ENCODE data around the gene GMFB. TPM values are rescaled to one million over a fixed set of nuclear protein-coding genes. Genes with fewer than 3 reads are reported as not detected.

GMFB gene
- total RNA-seq, 4 donors from 2014 or later, result 44.0 to 92.7 (median 86.7) TPM

DNA sequence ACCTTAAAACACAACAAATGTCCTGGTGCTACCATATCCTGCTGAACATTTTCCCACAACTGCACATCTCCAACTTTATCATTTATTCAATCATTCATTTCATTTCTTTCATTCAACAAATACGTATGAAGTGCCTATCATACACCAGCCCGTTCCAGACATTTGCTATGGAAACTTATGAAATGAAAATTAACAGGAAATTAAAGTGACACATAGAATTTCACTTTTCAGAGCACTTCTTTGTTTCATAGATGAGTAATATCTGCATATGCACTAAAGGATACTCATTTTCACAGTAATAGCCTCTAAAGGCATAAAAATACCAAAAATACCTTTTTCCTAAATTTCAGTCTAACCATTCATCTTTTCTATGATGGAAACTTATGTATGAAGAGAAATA, 60.3 kb downstream of the GMFB start:
- no peak for ATAC-seq (ENCODE audit: low FRiP score)
- TF ChIP-seq, protein P1, sequence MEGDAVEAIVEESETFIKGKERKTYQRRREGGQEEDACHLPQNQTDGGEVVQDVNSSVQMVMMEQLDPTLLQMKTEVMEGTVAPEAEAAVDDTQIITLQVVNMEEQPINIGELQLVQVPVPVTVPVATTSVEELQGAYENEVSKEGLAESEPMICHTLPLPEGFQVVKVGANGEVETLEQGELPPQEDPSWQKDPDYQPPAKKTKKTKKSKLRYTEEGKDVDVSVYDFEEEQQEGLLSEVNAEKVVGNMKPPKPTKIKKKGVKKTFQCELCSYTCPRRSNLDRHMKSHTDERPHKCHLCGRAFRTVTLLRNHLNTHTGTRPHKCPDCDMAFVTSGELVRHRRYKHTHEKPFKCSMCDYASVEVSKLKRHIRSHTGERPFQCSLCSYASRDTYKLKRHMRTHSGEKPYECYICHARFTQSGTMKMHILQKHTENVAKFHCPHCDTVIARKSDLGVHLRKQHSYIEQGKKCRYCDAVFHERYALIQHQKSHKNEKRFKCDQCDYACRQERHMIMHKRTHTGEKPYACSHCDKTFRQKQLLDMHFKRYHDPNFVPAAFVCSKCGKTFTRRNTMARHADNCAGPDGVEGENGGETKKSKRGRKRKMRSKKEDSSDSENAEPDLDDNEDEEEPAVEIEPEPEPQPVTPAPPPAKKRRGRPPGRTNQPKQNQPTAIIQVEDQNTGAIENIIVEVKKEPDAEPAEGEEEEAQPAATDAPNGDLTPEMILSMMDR (IDR thresholded peaks at IDR 0.05), result no peak
- no peak for DNase-seq (ENCODE audit: low spot score)

DNA sequence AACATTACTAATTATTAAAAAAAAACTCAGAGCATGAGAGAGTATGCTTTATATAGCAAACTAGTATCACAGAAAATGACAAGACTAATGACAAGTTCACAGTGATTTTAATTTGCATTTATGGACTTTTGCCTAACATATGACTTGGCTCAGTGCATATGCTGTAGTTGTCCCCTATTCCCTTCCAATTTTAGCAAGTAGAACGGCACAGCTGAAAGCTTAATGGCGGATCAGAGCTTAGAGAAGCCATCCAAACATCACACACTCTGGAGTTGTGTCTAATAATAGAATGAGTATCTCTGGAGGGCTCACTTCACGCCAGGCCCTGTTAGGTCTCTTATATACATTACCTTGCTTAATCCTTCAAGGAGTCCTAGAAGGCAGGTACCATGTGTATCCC, 60.9 kb downstream of the GMFB start:
- ATAC-seq (ENCODE audit: low FRiP score) (no peak), DNase-seq (ENCODE audit: low spot score) (no peak)
- TF ChIP-seq, protein P1 (IDR thresholded peaks at IDR 0.05), result no peak

DNA sequence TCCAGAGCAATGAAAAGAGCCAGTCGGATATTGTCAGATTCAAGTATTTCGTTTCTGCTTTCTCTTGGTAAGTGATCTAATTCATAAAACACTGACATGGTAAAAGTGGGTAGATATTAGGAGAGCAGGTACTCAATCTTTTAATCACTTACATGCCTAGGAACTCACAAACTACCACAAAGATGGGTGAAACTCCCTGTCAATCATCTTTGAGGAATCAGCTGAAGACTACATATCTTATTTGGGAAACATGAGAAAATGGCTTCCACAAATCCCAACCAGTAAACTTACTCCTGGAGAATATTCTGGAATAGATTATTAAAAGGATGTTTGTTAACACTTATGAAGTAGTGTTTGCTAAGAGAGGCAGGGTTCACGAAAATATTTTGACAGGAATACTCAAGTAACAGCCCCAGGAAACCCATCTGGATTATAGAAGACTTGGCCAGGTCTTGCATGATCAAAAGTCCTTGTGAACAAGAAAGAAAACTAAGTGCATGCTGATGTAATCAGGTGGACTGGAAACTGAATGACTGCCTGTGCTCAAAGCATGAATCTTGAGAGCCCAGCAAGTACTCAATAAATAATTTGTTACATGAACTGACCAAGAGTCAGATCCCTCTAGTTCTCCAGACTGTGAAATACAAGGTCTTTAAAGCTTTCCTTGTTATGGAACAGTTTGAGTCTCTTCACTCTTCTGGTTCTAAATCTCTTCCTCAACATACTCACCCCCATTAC, 63.1 kb downstream of the GMFB start:
- TF ChIP-seq, protein P1 (IDR thresholded peaks at IDR 0.05), result no peak
- no peak for ATAC-seq (ENCODE audit: low FRiP score)
- DNase-seq (ENCODE audit: low spot score), result no peak

DNA sequence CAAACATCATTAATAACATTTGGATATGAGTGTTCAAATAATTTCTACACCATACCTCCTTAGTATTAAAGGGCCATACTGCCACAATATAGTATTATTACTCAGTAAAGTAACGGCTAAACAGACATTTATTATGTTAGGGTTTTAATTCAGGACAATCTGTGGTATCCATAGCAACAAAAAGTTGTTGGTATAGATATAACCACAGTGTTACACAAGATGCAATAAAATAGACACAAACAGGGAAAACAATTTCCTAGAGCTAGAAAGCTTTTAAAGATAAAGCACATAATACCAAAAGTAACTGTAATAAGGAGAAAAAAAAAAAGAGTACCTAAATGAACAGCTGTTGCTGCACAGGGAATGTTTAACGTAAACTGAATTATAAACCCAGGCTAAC, 63.7 kb downstream of the GMFB start:
- DNase-seq (ENCODE audit: low spot score), result no peak
- TF ChIP-seq, protein P1 (IDR thresholded peaks at IDR 0.05), result no peak
- ATAC-seq (ENCODE audit: low FRiP score), result no peak

Other genes with a start within 250 kb of the GMFB start
- 1 to 10 TPM in 3 of 4 donors, under 1 TPM in 1; 0.94 to 7.6 (median 4.2) TPM for gene CDKN3, start 92.0 kb downstream of the GMFB start, total RNA-seq
- 100 to 1,000 TPM; 101 to 233 (median 212) TPM for gene CNIH1, start 47.6 kb downstream of the GMFB start, total RNA-seq
- gene CGRRF1, start 20.9 kb upstream of the GMFB start, total RNA-seq, result 10 to 100 TPM; 18.0 to 21.8 (median 18.9) TPM
- gene SAMD4A, start 78.1 kb upstream of the GMFB start, total RNA-seq, result 100 to 1,000 TPM in 1 of 4 donors, 10 to 100 TPM in 3; 33.9 to 116 (median 38.3) TPM